Measurements from ENCODE around the gene NXPH4. TPM values are rescaled to one million over a fixed set of nuclear protein-coding genes. Genes with fewer than 3 reads are reported as not detected.

NXPH4 gene
- total RNA-seq, 2 experiments from 2014 or later, result 5.3 to 10.5 TPM

DNA sequence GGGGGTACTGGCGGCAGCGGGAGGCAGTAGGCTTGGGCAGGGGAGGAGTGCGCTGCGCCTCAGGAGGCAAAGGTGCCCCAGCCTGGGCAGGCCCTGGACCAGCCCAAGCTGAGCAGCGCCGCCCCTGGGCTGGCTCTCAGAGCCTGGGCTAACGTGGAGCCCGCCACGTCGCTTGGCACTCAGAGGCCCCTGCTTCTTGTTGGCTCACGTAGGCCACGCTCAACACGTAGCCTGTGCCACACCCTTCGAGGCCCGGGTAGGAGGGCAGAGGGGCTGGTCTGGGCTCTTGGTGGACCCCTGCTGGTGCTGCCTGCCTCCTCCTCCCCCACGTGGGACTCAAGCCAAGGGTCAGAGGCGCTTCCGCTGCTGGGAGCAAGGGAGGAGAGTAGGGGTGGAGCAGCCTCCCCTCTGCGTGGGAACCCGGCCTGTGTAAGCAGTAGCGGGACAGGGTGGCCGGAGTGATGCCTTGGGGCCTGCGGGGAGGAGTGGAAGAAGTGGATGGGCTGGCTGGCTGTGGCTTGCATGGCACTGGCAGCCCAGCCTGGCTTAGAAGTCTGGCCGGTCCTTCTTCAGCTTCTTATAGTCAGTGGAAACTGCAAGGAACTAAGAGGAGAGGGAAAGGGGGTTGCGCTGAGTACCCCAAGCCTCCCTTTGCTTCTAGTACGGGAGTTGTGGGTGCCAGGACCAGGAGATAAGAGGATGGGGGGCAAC is 18.6 kb downstream of the NXPH4 start:
- no peak overlapping the region for H3K27ac ChIP-seq (ENCODE audit: low read depth, low read length, poor library complexity, severe bottlenecking)
- DNase-seq (ENCODE audit: low spot score), result no peak
- POLR2A ChIA-PET, result no interaction called here

DNA sequence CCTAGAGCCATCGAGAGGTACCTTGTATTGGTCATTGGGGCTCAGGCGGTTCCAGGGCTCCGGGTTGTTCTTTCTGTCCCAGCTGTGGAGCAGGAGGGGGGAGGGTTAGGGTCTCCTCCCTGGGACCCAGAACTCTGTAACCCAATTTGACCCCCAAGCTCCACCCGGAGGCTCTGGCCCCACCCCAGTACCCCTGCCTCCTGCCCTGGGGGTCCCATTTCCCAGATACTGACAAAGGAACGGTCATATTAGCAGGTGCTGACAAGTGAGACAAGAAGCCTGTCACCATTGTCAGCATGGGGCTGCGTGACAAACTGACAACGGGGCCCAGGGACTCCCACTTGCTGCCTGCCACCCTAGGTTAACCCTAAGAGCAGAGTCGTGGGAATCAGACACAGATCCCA is 19.1 kb downstream of the NXPH4 start:
- H3K36me3 ChIP-seq (ENCODE audit: insufficient read depth, low read length), result peaks cover 52% of the 10 kb centered on the region
- intact Hi-C loops (cut with micrococcal nuclease; ENCODE audit: unreplicated experiment), result no loop called here
- no peak overlapping the region for H3K4me3 ChIP-seq (ENCODE audit: low read depth, low read length, poor library complexity, severe bottlenecking)
- no TSS peak for BruUV-seq (replicated peaks)
- H3K79me2 ChIP-seq (ENCODE audit: insufficient read depth, low read depth, low read length), result peaks cover 10% of the 10 kb centered on the region
- ChIA-PET CTCF (ENCODE audit: unreplicated experiment) (no interaction called here), POLR2A (no interaction called here)
- DNase-seq (ENCODE audit: low spot score), result no peak
- H3K4me1 ChIP-seq (ENCODE audit: insufficient read depth, low read length, poor library complexity, severe bottlenecking), result peaks cover 47% of the 10 kb centered on the region
- H3K27ac ChIP-seq (ENCODE audit: low read depth, low read length, poor library complexity, severe bottlenecking), result no peak overlapping the region
- no peak overlapping the region for H2AFZ ChIP-seq (ENCODE audit: low read length)
- H3K9me2 ChIP-seq (ENCODE audit: insufficient read depth, low read length), result no peaks in the 10 kb centered on the region
- peak overlapping the region; percentile 28; the same call in 1 of the 2 replicates for H3K4me2 ChIP-seq (ENCODE audit: low read length)
- H3K9me3 ChIP-seq (ENCODE audit: low read length), result no peaks in the 10 kb centered on the region
- no peak for TF ChIP-seq EZH2phosphoT487 (IDR thresholded peaks at IDR 0.05; ENCODE audit: borderline replicate concordance, low read depth, low read length)
- TF ChIP-seq, protein P1, sequence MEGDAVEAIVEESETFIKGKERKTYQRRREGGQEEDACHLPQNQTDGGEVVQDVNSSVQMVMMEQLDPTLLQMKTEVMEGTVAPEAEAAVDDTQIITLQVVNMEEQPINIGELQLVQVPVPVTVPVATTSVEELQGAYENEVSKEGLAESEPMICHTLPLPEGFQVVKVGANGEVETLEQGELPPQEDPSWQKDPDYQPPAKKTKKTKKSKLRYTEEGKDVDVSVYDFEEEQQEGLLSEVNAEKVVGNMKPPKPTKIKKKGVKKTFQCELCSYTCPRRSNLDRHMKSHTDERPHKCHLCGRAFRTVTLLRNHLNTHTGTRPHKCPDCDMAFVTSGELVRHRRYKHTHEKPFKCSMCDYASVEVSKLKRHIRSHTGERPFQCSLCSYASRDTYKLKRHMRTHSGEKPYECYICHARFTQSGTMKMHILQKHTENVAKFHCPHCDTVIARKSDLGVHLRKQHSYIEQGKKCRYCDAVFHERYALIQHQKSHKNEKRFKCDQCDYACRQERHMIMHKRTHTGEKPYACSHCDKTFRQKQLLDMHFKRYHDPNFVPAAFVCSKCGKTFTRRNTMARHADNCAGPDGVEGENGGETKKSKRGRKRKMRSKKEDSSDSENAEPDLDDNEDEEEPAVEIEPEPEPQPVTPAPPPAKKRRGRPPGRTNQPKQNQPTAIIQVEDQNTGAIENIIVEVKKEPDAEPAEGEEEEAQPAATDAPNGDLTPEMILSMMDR (conservative IDR thresholded peaks at IDR 0.05; ENCODE audit: low read length), result no peak
- H4K20me1 ChIP-seq (ENCODE audit: insufficient read depth, low read length), result peaks cover 15% of the 10 kb centered on the region; the same call in 1 of the 2 replicates

More for the DNA sequence above, 18.6 kb downstream of the NXPH4 start:
- Histone ChIP-seq H3K79me2 (ENCODE audit: insufficient read depth, low read depth, low read length) (peaks cover 15% of the 10 kb centered on the region), H3K4me2 (ENCODE audit: low read length) (peak overlapping the region; percentile 28; the same call in 1 of the 2 replicates), H3K9me2 (ENCODE audit: insufficient read depth, low read length) (no peaks in the 10 kb centered on the region), H3K4me3 (ENCODE audit: low read depth, low read length, poor library complexity, severe bottlenecking) (no peak overlapping the region), H3K9me3 (ENCODE audit: low read length) (no peaks in the 10 kb centered on the region), H4K20me1 (ENCODE audit: insufficient read depth, low read length) (peaks cover 15% of the 10 kb centered on the region; the same call in 1 of the 2 replicates), H2AFZ (ENCODE audit: low read length) (no peak overlapping the region), H3K4me1 (ENCODE audit: insufficient read depth, low read length, poor library complexity, severe bottlenecking) (peaks cover 46% of the 10 kb centered on the region), H3K36me3 (ENCODE audit: insufficient read depth, low read length) (peaks cover 58% of the 10 kb centered on the region)
- no TSS peak for BruUV-seq (replicated peaks)
- TF ChIP-seq, protein P1 (conservative IDR thresholded peaks at IDR 0.05; ENCODE audit: low read length), result no peak
- no peak for TF ChIP-seq EZH2phosphoT487 (IDR thresholded peaks at IDR 0.05; ENCODE audit: borderline replicate concordance, low read depth, low read length)
- intact Hi-C loops (cut with micrococcal nuclease; ENCODE audit: unreplicated experiment), result no loop called here
- CTCF ChIA-PET (ENCODE audit: unreplicated experiment), result no interaction called here
